Stimulated activated CD8-positive, alpha-beta memory T cell treated with anti-CD3 and anti-CD28 coated beads, Interleukin-15, amount 100 ng/mL, for 4 hours (primary cell): ENCODE measurements around the gene ZNF529.
"Not testable (repeated sequence)": the region's sequence is repeated elsewhere in the genome, so short reads cannot be mapped to it uniquely, and the experiment has no call there.

Experiments used
- DNase-seq, 2 donors: peaks; one replicate each; pipeline ENCODE4 v3.0.0-alpha.2; 2020; ENCODE audit warnings: low read depth in 2 of 2

The ZNF529 gene

GRCh38 chr19:36573020-36573894, at the start of gene ZNF529:
Gene ZNF529, minus strand, starts transcription at chr19:36573292. Its CDS starts 946 bp downstream, at chr19:36572346.
- DNase-seq: peak; percentile 68 to 77

GRCh38 chr19:36605877-36606478, 32.9 kb upstream of the ZNF529 start:
- DNase-seq: no peak

- peak; percentile 77 to 79 for DNase-seq
Measured at GRCh38 chr19:36605101-36605876, 32.2 kb upstream of the ZNF529 start, which contains the start of gene ZNF382. Gene ZNF382, plus strand, starts transcription at chr19:36605313. Its CDS starts 4,602 bp downstream, at chr19:36609915.

GRCh38 chr19:36604656-36605100, 31.6 kb upstream of the ZNF529 start:
- DNase-seq: peak; percentile 79 to 86

GRCh38 chr19:36602681-36603080, 29.6 kb upstream of the ZNF529 start:
- DNase-seq: not testable (repeated sequence)

- DNase-seq: no peak
Measured at GRCh38 chr19:36579255-36579654, 6.2 kb upstream of the ZNF529 start.

- DNase-seq: no peak
Measured at GRCh38 chr19:36577271-36577996, 4.3 kb upstream of the ZNF529 start.

- no peak for DNase-seq
Measured at GRCh38 chr19:36574741-36575140, 1.6 kb upstream of the ZNF529 start.

- DNase-seq: no peak
Measured at GRCh38 chr19:36573895-36574720, 1.0 kb upstream of the ZNF529 start.

- no peak for DNase-seq
Measured at GRCh38 chr19:36572593-36573019, 486 bp downstream of the ZNF529 start.

- DNase-seq: no peak
Measured at GRCh38 chr19:36564391-36564790, 8.7 kb downstream of the ZNF529 start.

- no peak for DNase-seq
Measured at GRCh38 chr19:36547001-36547732, 25.9 kb downstream of the ZNF529 start.

- peak; percentile 0 to 1 for DNase-seq
Measured at GRCh38 chr19:36528921-36529518, 44.1 kb downstream of the ZNF529 start.

GRCh38 chr19:36528194-36528920, 44.7 kb downstream of the ZNF529 start, which contains the start of gene ZNF260:
Gene ZNF260, minus strand, starts transcription at chr19:36528271. Its CDS starts 13,033 bp downstream, at chr19:36515238.
- DNase-seq: peak; percentile 82 to 89

- no peak for DNase-seq
Measured at GRCh38 chr19:36527873-36528193, 45.3 kb downstream of the ZNF529 start.

GRCh38 chr19:36527341-36527740, 45.8 kb downstream of the ZNF529 start:
- DNase-seq: no peak

- DNase-seq: no peak
Measured at GRCh38 chr19:36526581-36526980, 46.5 kb downstream of the ZNF529 start.

- no peak for DNase-seq
Measured at GRCh38 chr19:36524617-36525016, 48.5 kb downstream of the ZNF529 start.
